Measurements from ENCODE around the gene AVPR1A. TPM values are rescaled to one million over a fixed set of nuclear protein-coding genes. Genes with fewer than 3 reads are reported as not detected.

AVPR1A gene
- total RNA-seq (2014; rRNA removed; shearing (Covaris generic)) = not detected in 2 replicates

GRCh38 chr12:63150713-63151622 lies at the start of gene AVPR1A:
TSS of gene AVPR1A (minus strand) at chr12:63151201. CDS start at chr12:63150836, 365 bp downstream.

Other genes starting within 250 kb of the AVPR1A start
- 2.4 and 3.0 TPM in 2 replicates for gene PPM1H, start 216.1 kb downstream of the AVPR1A start, total RNA-seq (2014; rRNA removed; shearing (Covaris generic))

Measured in A375 (cell line).